ENCODE data around the gene FUS.

DNA sequence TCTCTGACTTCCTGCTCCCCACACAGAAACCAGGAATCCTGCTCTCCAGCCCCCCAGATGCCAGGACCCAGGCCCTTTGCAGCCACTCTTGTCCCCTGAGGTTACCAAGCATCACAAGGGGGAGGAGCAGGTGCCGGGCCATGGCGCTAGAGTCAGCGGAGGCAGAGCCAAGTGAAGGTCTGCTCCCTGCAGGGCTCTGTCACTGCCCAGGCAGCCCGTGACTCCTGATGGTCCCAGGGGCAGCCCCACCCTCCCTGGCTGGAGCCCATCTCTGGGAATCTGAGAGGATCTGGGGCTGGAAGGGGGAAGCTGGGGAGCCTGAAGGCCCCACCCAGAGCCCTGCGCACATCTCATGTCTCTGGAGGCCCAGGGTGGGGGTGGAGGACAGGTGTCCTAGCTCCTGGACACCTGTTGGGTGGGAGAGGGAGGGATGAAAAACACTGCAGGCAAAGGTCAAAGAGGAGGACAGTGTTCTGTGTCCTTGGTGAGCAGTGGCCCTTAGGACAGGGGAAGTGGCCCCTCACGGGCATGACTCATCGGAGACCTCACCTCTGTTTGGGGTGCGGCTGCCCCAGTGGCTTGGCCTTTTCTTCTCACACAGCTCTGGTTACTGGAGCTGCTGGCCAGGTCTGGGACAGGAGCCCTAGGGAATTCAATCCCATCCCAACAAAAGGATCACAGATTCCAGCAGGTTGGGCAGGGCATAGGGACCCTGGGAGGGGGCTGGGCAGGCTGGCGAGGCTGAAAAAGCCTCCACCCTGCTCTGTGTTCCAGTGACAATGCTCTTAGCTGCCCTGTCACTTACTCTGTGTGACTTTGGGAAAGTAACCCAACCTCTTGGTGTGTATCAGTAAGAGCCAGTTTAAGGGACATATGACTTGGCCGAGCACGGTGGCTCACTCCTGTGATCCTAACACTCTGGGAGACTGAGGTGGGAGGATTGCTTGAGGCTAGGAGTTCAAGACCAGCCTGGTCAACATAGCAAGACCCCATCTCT, 29.7 kb upstream of the FUS start, which contains the start of gene PRSS36:
- TF ChIP-seq POLR2AphosphoS5 (IDR thresholded peaks at IDR 0.05): no peak
- TF ChIP-seq, protein P1, sequence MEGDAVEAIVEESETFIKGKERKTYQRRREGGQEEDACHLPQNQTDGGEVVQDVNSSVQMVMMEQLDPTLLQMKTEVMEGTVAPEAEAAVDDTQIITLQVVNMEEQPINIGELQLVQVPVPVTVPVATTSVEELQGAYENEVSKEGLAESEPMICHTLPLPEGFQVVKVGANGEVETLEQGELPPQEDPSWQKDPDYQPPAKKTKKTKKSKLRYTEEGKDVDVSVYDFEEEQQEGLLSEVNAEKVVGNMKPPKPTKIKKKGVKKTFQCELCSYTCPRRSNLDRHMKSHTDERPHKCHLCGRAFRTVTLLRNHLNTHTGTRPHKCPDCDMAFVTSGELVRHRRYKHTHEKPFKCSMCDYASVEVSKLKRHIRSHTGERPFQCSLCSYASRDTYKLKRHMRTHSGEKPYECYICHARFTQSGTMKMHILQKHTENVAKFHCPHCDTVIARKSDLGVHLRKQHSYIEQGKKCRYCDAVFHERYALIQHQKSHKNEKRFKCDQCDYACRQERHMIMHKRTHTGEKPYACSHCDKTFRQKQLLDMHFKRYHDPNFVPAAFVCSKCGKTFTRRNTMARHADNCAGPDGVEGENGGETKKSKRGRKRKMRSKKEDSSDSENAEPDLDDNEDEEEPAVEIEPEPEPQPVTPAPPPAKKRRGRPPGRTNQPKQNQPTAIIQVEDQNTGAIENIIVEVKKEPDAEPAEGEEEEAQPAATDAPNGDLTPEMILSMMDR (IDR thresholded peaks at IDR 0.05): no peak
- no peak for TF ChIP-seq POLR2A (IDR thresholded peaks at IDR 0.05)
- TF ChIP-seq EP300 (IDR thresholded peaks at IDR 0.05): no peak

Data from gastroesophageal sphincter (tissue), 3 donors.